Thyroid gland (tissue), 4 donors: ENCODE results near the gene UGT1A5.

Source experiments
- CTCF ChIP-seq, 6 experiments: fragments of 200-600 bp in 3 of 6; fragments of 450-650 bp in 3 of 6; sonication (generic) in 3 of 6; IDR thresholded peaks; one replicate each; pipeline ENCODE4 v1.5.1; 2016 to 2019; ENCODE audit warnings: antibody characterized with exemption in 6 of 6, mild to moderate bottlenecking in 2 of 6, inconsistent platforms in 1 of 6, moderate library complexity in 1 of 6
- POLR2A ChIP-seq, 2 donors: fragments of 450-650 bp; IDR thresholded peaks; one replicate each; pipeline ENCODE4 v1.6.1; 2017; ENCODE audit warnings: antibody characterized with exemption in 2 of 2, mild to moderate bottlenecking in 2 of 2, moderate library complexity in 1 of 2

DNA sequence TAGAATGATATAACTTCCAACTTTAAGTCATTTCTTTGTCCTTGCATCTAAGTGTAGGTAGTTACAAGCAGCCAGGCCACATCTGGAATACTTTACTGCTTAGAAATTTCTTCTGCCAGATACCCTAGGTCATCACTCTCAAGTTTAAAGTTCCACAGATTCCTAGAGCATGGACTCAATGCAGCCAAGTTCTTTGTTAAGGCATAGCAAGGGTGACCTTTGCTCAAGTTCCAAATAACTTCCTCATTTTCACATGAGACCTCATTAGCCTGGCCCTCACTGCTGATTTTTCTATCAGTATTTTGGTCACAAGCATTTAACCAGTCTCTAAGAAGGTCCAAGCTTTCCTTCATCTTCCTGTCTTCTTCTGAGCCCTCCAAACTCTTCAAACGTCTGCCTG, 48.8 kb upstream of the UGT1A5 start:
- TF ChIP-seq CTCF (IDR thresholded peaks at IDR 0.05) (no peak), POLR2A (IDR thresholded peaks at IDR 0.05) (no peak)
